NCI-H446 (cell line): Measurements from ENCODE around the gene DLX1.
"Not testable (repeated sequence)": the region's sequence is repeated elsewhere in the genome, so short reads cannot be mapped to it uniquely, and the experiment has no call there.

ENCODE experiments used
- DNase-seq, 2 experiments: peaks; one replicate each; lab custom pipeline; 2025; lab: John Stamatoyannopoulos, UW

DLX1 gene

DNA sequence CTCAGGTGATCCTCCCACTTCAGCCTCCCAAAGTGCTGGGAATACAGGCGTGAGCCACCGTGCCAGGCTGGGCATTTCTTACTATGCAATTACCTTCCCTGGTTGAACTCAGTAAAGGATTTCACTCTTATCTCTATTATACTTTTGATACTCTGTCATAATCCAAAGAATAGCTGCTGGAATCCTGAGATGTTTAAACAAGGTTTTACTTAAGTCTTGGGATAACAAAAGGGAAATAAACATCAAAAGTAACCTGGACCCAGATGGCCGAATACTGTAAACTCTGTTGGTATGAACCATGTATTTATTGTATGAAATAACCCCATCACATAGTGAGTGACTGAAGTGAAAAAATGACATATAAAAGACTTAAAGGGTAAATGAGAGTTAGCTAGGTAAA is 29.3 kb downstream of the DLX1 start:
- DNase-seq = no peak

DNA sequence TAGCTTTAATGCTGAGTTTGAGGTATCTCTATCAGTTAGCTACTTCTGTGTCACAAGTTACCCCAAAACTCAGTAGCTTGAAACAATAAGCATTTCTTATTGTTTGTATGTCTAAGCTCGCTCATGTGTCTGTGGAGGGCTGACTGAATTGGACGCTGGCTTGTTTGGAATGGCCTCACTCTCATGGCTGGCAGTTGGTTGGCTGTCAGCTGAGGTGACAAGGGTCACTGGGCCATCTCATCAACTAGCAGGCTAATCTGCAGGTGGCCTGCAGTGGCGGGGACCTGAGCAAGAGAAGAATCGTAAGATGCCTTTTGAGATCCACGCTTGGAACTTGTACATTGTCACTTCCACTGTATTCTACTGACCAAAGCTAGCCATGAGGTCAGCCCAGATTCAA is 30.8 kb downstream of the DLX1 start:
- no peak for DNase-seq

DNA sequence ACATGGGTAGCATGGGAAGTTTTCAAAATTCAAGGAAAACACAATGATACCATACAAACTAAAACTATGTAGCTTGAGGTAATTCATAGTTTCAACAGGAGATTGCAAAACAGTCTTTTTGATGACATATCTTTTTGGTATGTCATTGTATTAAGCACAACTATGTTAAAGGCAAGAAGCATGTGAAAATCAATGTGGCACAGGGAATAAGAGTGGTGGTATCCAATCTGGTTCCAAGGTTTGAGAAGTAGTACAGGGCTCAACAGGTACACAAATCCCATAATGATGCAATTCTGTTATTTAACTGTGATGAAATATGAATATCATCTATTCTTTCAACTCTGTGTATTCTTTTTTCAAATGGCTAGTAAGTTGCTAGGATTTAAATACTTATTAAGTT is 33.8 kb downstream of the DLX1 start:
- no peak for DNase-seq

DNA sequence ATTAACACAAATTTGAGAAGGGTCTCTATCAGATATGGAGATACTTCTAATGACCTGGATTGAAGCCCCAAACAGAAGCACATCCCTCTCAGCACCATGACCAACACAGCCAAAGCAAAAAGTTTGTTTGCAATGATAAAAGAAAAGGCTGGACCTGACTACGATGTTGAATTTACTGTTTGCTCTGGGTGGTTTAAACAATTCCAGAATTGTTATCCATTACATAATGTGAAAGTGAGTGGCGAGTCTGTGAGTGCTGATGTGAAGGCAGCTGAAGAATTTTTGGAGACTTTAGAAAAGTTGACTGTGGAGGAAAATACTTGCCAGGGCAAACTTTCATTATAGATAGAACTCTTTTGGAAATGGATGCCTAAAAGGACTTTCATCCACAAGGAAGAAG is 34.8 kb downstream of the DLX1 start:
- no peak for DNase-seq

DNA sequence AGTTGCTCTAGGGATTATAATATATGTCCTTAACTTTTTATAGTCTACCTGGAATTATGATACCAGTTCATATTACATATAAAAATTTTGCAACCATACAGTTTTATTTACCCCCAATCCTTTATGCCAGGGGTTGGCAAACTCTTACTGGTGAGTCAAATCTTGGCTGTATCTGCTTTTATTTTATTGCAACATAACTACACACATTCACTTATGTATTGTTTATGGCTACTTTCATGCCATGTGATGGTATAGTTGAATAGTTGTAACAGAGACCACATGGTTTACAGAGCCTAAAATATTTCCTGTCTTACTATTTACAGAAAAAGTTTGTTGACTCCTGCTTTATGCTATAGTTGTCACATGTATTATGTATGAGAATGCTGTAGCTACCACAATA is 43.2 kb downstream of the DLX1 start:
- no peak for DNase-seq

DNA sequence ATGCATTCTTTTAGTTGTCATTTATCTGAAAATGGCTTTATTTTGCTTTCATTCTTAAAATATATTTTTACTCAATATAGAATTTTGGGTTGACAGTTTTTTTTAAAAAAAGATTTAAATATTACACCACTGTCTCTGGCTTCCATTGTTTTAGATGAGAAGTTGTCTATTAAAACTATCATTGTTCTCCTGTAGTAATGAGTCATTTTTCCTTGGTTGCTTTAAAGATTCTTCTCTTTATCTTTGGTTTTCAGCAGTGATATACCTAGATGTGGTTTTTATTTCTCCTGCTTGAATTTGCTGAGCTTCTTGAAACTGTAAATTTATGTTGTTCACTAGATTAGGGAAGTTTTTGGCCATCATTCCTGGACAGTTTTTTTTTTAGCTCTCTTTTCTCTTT is 44.1 kb downstream of the DLX1 start:
- DNase-seq = no peak

DNA sequence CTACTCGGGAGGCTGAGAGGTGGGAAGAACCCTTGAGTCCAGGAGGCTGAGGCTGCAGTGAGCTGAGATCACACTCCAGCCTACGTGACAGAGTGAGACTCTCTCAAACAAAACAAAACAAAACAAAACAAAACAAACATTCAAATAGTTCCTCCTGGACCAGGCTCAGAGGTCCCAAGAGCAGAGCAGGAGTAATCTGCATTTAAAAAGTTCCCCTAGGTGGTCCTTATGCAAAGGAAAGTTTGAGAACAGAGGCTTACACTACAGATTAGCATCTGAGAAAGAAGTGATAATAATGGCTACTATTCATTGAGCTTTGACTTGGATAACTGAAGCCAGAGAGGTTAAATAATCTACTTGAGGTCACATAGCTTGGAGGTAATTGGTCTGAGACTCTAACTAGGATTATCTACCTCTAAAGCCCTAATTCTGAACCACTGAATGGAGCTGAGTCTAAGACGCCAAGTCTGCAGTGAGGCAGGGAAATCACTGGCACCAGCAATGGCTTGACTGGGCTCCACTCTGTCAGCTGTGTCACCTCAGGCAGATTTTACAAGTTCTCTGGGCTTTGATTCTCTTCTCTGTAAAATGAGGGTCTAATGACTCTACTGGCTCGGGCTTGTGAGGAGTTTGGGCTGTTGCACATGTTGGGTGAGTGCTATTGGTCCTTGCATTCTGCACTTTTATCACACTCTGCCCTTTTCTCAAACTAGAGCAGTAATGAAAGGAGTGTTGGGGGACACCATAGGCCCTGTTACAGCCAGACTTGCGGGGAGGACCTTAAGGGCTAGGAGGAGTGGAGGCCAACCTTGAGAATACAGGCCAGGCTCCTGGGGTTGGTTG is 46.6 kb downstream of the DLX1 start:
- DNase-seq = no peak

DNA sequence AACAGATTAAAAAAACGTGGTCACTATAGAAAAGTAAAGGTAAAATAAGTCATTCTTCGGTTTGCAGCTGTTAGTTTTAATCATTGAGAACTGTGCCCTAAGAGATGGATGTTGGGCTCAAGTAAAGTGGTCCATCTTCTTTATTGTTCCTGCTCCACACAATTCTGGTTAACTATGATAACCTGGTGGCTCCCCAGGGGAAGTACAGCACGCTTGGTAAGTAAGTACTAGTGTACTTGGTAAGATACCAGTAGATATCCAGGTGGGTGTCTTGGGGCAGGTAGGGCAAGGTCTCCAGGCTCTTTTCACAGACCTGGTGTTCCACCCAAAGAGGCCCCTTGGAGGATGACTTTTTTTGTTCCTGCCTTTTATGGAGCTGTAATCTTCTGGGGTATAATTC is 49.0 kb downstream of the DLX1 start:
- DNase-seq = no peak

DNA sequence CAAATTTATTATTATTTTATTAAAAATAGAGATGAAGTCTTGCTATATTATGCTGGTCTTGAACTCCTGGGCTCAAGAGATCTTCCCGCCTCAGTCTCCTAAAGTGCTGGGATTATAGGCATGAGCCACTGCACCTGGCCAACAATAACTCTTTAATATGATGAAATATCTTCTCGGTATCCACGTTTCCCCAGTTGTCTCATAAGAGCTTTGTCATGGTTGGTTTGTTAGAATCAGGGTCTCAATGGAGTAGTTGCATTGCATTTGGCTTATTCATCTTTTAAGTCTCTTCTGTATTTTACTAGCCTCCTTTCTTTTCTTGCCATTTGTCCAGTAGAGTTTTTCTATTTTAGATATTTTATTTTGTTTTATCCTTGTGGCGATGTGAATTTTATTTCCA is 50.1 kb downstream of the DLX1 start:
- no peak for DNase-seq

DNA sequence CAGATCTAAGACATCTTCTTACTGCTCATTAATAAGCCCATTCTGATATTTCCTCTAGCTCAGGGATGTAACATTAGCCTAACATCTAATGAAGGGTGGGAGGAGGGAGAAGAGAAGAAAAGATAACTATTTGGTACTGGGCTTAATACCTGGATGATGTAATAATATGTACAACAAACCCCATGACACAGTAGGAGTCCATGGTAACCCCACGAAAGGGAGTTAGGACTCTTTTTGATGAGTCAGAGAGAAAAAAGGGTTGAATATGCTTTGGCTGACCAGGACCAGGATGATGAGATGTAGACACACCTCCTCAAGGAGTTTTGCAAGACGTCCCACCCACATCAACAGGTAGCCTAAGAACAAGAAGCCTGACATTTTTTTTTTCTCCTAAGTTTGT is 51.8 kb downstream of the DLX1 start:
- DNase-seq = no peak

DNA sequence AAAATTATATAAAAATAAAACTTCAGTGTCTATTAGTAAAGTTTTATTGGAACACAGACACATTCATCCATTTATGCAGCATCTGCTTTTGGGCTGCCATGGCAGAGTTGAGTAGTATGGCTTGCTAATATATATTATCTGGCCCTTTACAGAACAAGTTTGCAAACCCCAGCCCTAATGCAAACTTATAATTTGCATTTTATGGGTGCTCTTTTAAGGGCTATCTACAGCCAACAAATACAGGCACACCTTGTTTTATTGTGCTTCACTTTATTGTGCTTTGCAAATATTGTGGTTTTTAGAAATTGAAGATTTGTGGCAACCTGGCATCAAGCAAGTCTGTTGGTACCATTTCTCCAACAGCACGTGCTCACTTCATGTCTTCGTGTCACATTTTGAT is 52.6 kb downstream of the DLX1 start:
- no peak for DNase-seq

DNA sequence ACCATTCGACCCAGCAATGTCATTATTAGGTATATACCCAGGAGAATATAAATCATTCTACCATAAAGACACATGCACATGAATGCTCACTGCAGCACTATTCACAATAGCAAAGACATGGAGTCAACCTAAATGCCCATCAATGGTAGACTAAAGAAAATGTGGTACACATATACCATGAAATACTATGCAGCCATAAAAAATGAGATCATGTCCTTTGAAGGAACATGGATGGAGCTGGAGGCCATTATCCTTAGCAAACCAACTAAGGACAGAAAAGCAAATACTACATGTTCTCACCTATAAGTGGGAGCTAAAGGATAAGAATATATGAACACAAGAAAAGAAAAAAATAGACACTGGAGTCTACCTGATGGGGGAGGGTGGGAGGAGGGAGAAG is 53.4 kb downstream of the DLX1 start:
- DNase-seq = not testable (repeated sequence)
